Lower lobe of right lung (tissue), 2 donors: Measurements from ENCODE around the gene ZFAND3. TPM values are rescaled to one million over a fixed set of nuclear protein-coding genes. Genes with fewer than 3 reads are reported as not detected.
"Not testable (repeated sequence)": the region's sequence is repeated elsewhere in the genome, so short reads cannot be mapped to it uniquely, and the experiment has no call there.

Source experiments
- ATAC-seq, 2 donors: fragments of 200-7000 bp; cut with Tn5 transposase; one replicate each; pipeline ENCODE4 v1.9.1; 2020 to 2022; ENCODE audit warnings: mild to moderate bottlenecking in 2 of 2, moderate library complexity in 2 of 2
- DNase-seq: peaks from one replicate; pipeline ENCODE4 v3.0.0-alpha.2; 2020
- H3K27ac ChIP-seq: fragments of 200-600 bp; one replicate; pipeline ENCODE4 v1.8.0; 2022
- H3K27me3 ChIP-seq: fragments of 200-600 bp; one replicate; pipeline ENCODE4 v1.8.0; 2022; ENCODE audit warnings: low read depth
- H3K36me3 ChIP-seq: fragments of 200-600 bp; one replicate; pipeline ENCODE4 v1.8.0; 2022; ENCODE audit warnings: mild to moderate bottlenecking
- H3K4me1 ChIP-seq: fragments of 200-600 bp; one replicate; pipeline ENCODE4 v1.8.0; 2022
- H3K4me3 ChIP-seq: fragments of 200-600 bp; one replicate; pipeline ENCODE4 v1.8.0; 2022; ENCODE audit warnings: mild to moderate bottlenecking
- H3K9me3 ChIP-seq: fragments of 200-600 bp; one replicate; pipeline ENCODE4 v1.8.0; 2022
- CTCF ChIP-seq: fragments of 200-600 bp; IDR thresholded peaks from one replicate; pipeline ENCODE4 v1.8.0; 2022; ENCODE audit warnings: antibody characterized with exemption, mild to moderate bottlenecking
- intact Hi-C: fragments of 100-400 bp; cut with DNase I; formaldehyde crosslinking; loops from one replicate; pipeline ENCODE4 v1.11.0; 2022
- total RNA-seq: library from RNA; stranded (reverse); fragmentation: NEBNext Ultra II Directional; extraction: Animal tissue kit (Norgen Biotek cat#: 25700); gene quantifications from one replicate; pipeline ENCODE4 v1.2.1, GENCODE V29; 2021
- donor health status: DM: no; HTN: yes; CAD: no; lungs with severe emphysema.

The ZFAND3 gene
- total RNA-seq, 1 donor from 2014 or later: 83.3 TPM

GRCh38 chr6:37956711-37957275 is 137.3 kb downstream of the ZFAND3 start:
- no peak for TF ChIP-seq CTCF
- Histone ChIP-seq H3K9me3 (no peaks in the 10 kb centered on the region), H3K4me3 (no peak overlapping the region), H3K27me3 (no peaks in the 10 kb centered on the region), H3K36me3 (no peaks in the 10 kb centered on the region), H3K4me1 (peaks cover 29% of the 10 kb centered on the region), H3K27ac (no peak overlapping the region)
- intact Hi-C loops: no loop called here
- ATAC-seq: no peak
- no peak for DNase-seq

- Histone ChIP-seq H3K4me3 (no peak overlapping the region), H3K27me3 (no peaks in the 10 kb centered on the region), H3K9me3 (no peaks in the 10 kb centered on the region), H3K36me3 (no peaks in the 10 kb centered on the region), H3K4me1 (peaks cover 25% of the 10 kb centered on the region), H3K27ac (no peak overlapping the region)
- ATAC-seq (no peak), DNase-seq (no peak)
- intact Hi-C loops: no loop called here
- no peak for TF ChIP-seq CTCF
Observed at GRCh38 chr6:37959061-37959460, 139.5 kb downstream of the ZFAND3 start.

- ATAC-seq (no peak), DNase-seq (no peak)
- H3K9me3 ChIP-seq: no peaks in the 10 kb centered on the region
- no peak for TF ChIP-seq CTCF
- no peak overlapping the region for H3K27ac ChIP-seq
- H3K4me1 ChIP-seq: peaks cover 25% of the 10 kb centered on the region
- H3K36me3 ChIP-seq: no peaks in the 10 kb centered on the region
- H3K27me3 ChIP-seq: no peaks in the 10 kb centered on the region
- intact Hi-C loops: no loop called here
- no peak overlapping the region for H3K4me3 ChIP-seq
Observed at GRCh38 chr6:37960139-37960935, 140.8 kb downstream of the ZFAND3 start.

- intact Hi-C loops, H3K36me3 ChIP-seq, DNase-seq, H3K4me3 ChIP-seq, H3K27me3 ChIP-seq, H3K27ac ChIP-seq, H3K4me1 ChIP-seq, ATAC-seq, H3K9me3 ChIP-seq: not testable (repeated sequence)
Observed at GRCh38 chr6:37962481-37963080, 143.1 kb downstream of the ZFAND3 start.

GRCh38 chr6:37965964-37966676 is 146.6 kb downstream of the ZFAND3 start:
- no peak overlapping the region for H3K4me3 ChIP-seq
- DNase-seq: no peak
- no peaks in the 10 kb centered on the region for H3K27me3 ChIP-seq
- no peaks in the 10 kb centered on the region for H3K9me3 ChIP-seq
- TF ChIP-seq CTCF: no peak
- ATAC-seq: no peak
- peaks cover under 1% of the 10 kb centered on the region for H3K4me1 ChIP-seq
- no peaks in the 10 kb centered on the region for H3K36me3 ChIP-seq
- intact Hi-C loops: no loop called here
- no peak overlapping the region for H3K27ac ChIP-seq
